GM21526 (cell line): ENCODE results near the gene SHC2.

Experiments
- ATAC-seq: cut with Tn5 transposase; IDR thresholded peaks from one replicate; pipeline ENCODE4 v1.9.1; 2021; ENCODE audit warnings: moderate library complexity; ENCODE audit not compliant: unreplicated experiment, low FRiP score

SHC2 gene

GRCh38 chr19:460877-461720 lies at the start of gene SHC2:
SHC2 (minus strand) TSS chr19:461033; CDS start chr19:460996, 37 bp downstream.
- no peak for ATAC-seq

DNA sequence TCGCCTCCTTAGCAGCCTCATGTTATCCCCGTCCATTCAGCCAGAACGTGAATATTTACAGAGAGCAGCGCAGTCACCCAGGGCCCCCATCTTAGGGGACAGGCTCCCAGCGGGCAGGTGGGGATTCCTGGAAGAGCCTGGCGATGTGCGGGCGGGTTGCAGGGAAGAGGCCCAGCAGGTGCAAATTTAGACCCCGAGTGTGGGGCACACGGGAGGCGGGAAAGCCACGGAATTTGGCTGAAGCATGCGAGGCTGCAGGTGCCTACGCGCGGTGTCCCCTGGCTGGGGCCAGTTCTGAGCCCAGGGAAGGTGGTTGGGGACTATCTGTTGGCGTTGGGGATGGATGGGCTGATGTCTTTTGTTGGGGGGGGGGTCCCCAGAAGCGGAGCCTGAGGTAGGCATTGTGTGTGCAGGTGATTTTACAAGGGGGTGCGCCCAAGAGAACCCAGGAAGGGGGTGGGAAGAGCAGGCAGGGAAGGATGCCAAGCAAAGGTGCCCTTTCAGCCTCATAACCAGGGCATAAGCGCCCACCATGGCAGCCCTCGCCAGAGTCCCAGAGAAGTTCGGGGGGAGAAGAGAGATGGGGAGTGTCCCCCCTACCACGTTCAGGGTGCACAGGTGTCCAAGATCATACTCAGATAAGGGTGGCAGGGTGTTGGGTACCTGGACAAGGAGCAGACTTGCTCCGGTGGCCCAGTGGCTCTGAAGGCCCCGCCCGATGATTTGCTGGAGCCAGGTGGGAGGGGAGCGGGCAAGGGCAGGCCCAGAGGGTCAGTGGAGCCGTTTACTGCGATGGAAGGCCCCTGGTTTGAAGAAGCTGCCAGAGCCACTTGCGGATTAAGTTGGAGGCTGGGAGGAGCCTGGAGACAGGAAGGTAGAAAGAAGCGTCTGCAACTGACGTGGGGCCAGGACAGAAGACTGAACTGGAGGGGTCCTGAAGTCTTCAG lies 47.6 kb upstream of the SHC2 start:
- ATAC-seq, result no peak

GRCh38 chr19:507286-508203 lies 46.7 kb upstream of the SHC2 start, which contains the start of gene TPGS1:
TPGS1 (plus strand) TSS chr19:507497; CDS start chr19:507507, 10 bp downstream.
- peak; percentile 47 for ATAC-seq

DNA sequence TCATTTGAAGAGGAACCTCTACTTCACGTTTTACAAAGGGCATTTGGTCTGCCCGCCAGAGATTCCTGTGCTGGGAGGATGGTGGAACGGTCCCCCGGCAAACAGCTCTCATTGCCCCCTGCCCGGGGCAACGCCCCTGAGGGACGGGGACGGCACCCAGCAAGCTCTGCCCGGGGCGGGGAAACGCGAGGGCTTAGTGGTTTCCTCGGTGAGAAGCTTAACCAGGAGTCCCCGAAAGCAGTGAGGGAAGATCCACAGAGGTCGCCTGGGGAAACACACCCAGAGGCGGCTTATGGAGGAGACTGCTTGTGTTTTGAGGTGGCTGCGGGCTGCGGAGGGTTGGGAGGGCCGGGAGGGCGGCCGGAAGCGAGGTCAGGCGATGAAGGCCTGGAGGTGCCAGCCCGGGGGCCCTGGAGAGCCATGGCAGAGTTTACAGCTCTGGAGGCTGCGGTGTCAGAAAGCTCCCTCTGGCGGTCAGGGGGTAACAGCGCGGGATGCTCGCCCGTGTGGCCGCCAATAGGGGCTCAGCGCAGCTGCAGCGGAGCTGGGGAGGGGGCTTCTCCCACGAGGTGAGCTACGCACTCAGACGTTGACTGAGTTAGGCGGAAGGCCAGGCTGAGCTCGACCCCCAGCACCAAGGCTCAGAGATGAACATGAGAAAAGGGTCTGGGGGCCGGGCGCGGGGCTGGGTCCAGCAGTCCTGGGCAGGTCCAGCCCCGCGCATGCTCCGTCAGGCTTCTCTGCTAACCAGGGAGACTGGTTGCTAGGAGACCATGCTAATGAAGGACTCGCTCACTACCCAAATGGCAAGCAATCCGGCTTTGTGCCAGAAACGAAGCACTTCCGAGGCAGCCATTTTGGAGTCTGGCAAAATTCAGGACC lies 45.8 kb upstream of the SHC2 start:
- ATAC-seq, result peak; percentile 54

- no peak for ATAC-seq
Measured at GRCh38 chr19:504616-505015, 43.8 kb upstream of the SHC2 start.

- ATAC-seq, result no peak
Measured at GRCh38 chr19:501646-502045, 40.8 kb upstream of the SHC2 start.

DNA sequence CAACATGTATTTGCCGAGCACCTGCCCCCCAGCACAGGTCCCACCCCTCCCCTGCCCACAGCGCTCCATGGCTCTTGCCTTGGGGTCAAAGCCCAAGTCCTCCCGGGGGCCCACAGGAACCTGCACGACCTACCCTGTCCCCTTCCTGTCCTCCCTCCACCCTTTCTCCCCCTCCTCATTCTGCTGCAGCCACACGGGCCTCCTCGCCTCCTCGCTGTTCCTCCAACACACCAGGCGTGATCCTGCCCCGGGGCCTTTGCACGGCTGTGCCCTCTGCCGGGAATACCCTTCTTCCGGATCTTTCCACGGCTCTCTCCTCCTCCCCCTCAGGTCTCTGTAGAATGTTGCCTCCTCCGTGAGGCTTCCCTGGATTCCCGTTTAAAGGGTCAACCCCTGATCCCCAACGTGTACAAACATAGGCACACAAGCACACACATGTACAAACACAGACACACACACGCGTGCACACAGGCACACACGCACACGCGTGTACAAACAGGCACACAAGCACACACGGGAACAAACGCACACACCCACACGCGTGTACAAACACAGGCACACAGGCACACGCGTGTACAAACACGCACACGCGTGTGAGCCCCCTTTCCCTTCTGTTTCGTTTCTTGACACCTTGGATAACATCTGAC lies 38.3 kb upstream of the SHC2 start:
- no peak for ATAC-seq

DNA sequence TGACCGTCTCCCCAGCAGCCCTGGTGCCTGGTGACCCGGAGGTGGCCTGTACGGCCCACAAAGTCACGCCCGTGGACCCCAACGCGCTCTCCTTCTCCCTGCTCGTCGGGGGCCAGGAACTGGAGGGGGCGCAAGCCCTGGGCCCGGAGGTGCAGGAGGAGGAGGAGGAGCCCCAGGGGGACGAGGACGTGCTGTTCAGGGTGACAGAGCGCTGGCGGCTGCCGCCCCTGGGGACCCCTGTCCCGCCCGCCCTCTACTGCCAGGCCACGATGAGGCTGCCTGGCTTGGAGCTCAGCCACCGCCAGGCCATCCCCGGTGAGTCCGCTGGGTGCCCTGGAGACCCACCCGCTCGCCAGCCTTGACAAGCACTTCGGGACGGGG lies 37.7 kb upstream of the SHC2 start:
- no peak for ATAC-seq

DNA sequence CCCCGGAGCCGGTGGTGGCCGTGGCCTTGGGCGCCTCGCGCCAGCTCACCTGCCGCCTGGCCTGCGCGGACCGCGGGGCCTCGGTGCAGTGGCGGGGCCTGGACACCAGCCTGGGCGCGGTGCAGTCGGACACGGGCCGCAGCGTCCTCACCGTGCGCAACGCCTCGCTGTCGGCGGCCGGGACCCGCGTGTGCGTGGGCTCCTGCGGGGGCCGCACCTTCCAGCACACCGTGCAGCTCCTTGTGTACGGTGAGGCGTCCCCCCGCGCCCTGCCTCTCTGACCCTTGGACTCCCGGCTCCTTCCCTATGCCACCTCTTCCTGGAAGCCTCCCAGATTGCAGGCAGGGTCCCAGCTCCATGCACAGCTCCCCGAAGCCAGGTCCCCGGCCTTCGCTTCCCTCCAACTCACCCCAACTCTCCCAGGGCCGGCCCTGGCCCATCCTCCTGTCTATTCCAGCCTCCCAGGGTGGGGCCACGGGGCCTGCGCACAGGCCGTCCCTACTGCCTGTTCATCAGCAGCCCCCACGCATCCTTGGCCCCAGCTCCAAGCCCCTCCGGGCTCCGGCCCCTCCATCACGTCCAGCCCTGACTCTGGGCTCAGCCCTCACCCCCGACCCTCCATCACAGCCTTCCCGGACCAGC lies 37.2 kb upstream of the SHC2 start:
- no peak for ATAC-seq

- ATAC-seq, result no peak
Measured at GRCh38 chr19:497491-497868, 36.6 kb upstream of the SHC2 start.

GRCh38 chr19:496986-497385 lies 36.2 kb upstream of the SHC2 start:
- ATAC-seq, result no peak

DNA sequence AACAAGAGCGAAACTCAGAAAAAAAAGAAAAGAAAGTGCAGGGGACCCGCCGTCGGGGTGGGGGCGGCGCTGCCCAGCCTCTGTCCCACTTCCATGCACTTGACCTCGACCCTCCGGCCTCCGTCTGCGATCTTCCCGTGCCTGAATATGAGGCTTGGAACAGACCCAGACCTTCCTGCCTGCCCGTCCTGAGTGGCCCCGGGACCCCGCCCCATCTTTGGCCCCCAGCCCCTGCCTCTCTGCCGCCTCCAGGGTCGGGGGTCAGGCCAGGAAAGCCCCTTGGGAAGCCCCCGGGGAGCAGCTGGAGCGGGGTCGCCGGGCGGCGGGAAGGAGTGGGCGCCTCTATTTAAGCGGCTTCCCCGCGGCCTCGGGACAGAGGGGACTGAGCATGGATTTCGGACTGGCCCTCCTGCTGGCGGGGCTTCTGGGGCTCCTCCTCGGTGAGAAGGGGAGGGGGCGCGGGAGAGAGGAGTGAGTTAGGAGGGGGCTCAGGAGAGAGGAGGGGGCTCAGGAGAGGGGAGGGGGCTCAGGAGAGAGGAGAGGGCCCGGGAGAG lies 35.4 kb upstream of the SHC2 start, which contains the start of gene MADCAM1:
Gene MADCAM1, plus strand, starts transcription at position 375 of the 554 bp plus-strand sequence. Its CDS starts 14 bp downstream, at position 389.
- ATAC-seq, result no peak

- ATAC-seq, result no peak
Measured at GRCh38 chr19:495402-496111, 34.7 kb upstream of the SHC2 start.

- no peak for ATAC-seq
Measured at GRCh38 chr19:495081-495401, 34.2 kb upstream of the SHC2 start.

DNA sequence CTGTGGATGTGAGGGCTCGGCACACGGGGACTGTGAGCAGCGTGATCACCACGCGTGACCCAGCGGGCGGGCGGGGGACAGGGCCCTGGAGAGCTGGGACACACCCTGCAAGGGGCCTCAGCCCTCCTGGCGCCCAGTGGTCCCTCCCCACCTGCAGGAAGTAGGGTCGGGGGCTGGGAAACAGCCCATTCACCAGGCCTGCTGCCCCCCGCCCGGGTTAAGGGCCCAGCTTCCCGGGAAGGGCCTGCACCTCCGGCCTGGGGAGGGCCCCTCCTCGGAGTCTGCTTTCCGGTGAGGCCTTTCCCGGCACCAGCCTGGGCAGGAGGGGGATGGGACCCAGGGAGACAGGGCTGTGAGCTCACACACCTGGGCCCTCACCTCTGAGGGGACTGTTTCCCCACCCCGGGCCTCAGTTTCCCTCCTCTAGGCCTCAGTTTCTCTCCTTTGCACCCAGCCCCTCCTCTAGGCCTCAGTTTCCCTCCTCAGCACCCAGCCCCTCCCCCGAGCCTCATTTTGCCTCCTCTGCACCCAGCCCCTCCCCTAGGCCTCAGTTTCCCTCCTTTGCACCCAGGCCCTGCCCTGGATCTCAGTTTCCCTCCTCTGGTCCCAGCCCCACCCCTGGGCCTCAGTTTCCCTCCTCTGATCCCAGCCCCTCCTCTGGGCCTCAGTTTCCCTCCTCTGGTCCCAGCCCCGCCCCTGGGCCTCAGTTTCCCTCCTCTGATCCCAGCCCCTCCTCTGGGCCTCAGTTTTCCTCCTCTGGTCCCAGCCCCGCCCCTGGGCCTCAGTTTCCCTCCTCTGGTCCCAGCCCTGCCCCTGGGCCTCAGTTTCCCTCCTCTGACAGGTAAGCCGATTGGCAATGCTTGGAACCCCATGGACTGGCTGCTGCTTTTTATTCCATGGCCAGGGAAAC lies 33.6 kb upstream of the SHC2 start:
- no peak for ATAC-seq

- no peak for ATAC-seq
Measured at GRCh38 chr19:493391-494170, 32.7 kb upstream of the SHC2 start.
